Heart left ventricle (tissue), 13 donors: ENCODE data around the gene MYEF2.

Source experiments
- CTCF ChIP-seq, 12 donors: fragments of 200-600 bp; sonication (generic) in 4 of 12; IDR thresholded peaks; one replicate each; pipeline versions ENCODE4 v1.5.0 to v1.8.0; 2018 to 2022; ENCODE audit warnings: antibody characterized with exemption in 12 of 12, mild to moderate bottlenecking in 5 of 12
- POLR2A ChIP-seq, 2 donors: fragments of 450-650 bp; IDR thresholded peaks; one replicate each; pipeline ENCODE4 v1.6.1; 2017; ENCODE audit warnings: antibody characterized with exemption in 2 of 2, mild to moderate bottlenecking in 2 of 2, moderate library complexity in 2 of 2
- donor health status: ischemic (EF 13 %, LVEDD 7.1; RV severe dilation, severe dysfunction).
- donor health status: DM: no; HTN: yes; CAD: no.
- donor health status: DM: no; HTN: no; CAD: no.
- donor health status: ischemic (EF 25% LVEDD 6.9; RV normal size, moderate dysfunction).
- donor health status: ischemic (EF 25% LVEDD 5.7; RV mildly dilated, moderate dysfunction).
- donor health status: ischemic (EF 35%, LVEDD 5.7; RV mildly dilated, moderate dysfunction).
- donor health status: nonischemic (EF 11% LVEDD 7.7; RV severe dilation, severe dysfunction).
- donor health status: DM: yes; HTN: yes; CAD: no.
- donor health status: PGD.
- donor health status: ischemic (EF 29% LVEDD 5.4; RV normal size, mild dysfunction).
- donor health status: nonischemic (EF 23%, LVEDD 6.1; RV moderate dilation, normal function).

GRCh38 chr15:48086576-48086975 is 91.5 kb downstream of the MYEF2 start:
- TF ChIP-seq POLR2A (IDR thresholded peaks at IDR 0.05), result no peak
- TF ChIP-seq CTCF (IDR thresholded peaks at IDR 0.05), result no peak
